Hematopoietic multipotent progenitor cell treated with erythropoietin and hydrocortisone succinate and interleukin-3 and kit ligand, for 17 days (in vitro differentiated cells): Measurements from ENCODE around the gene RARS2.
A peak's percentile ranks its signal among the peaks of the same experiment; 100 is the strongest.
"Not testable (repeated sequence)": the region's sequence is repeated elsewhere in the genome, so short reads cannot be mapped to it uniquely, and the experiment has no call there.

Experiments used
- DNase-seq: peaks from one replicate; pipeline ENCODE4 v3.0.0-alpha.2; 2015; ENCODE audit warnings: low spot score

The RARS2 gene

GRCh38 chr6:87501809-87502572 lies 87.8 kb downstream of the RARS2 start:
- no peak for DNase-seq

- DNase-seq, result no peak
Observed at GRCh38 chr6:87498048-87498447, 91.7 kb downstream of the RARS2 start.

GRCh38 chr6:87494761-87495422 lies 94.9 kb downstream of the RARS2 start:
- no peak for DNase-seq

GRCh38 chr6:87489326-87489725 lies 100.5 kb downstream of the RARS2 start:
- DNase-seq, result not testable (repeated sequence)

GRCh38 chr6:87487555-87487954 lies 102.2 kb downstream of the RARS2 start:
- no peak for DNase-seq

- DNase-seq, result no peak
Observed at GRCh38 chr6:87484491-87484890, 105.3 kb downstream of the RARS2 start.

GRCh38 chr6:87483929-87484328 lies 105.9 kb downstream of the RARS2 start:
- no peak for DNase-seq

GRCh38 chr6:87482366-87482765 lies 107.4 kb downstream of the RARS2 start:
- no peak for DNase-seq

GRCh38 chr6:87481931-87482330 lies 107.9 kb downstream of the RARS2 start:
- no peak for DNase-seq

- DNase-seq, result peak; percentile 48
Observed at GRCh38 chr6:87473419-87473903, 116.3 kb downstream of the RARS2 start.

GRCh38 chr6:87472525-87473418 lies 117.0 kb downstream of the RARS2 start, which contains the start of gene SLC35A1:
Gene SLC35A1 (plus strand): TSS chr6:87472974. CDS start chr6:87473004, 30 bp downstream.
- peak; percentile 83 for DNase-seq

GRCh38 chr6:87465051-87465450 lies 124.7 kb downstream of the RARS2 start:
- no peak for DNase-seq
